ENCODE data around the gene SCFD2.
"Not testable (repeated sequence)": the region's sequence is repeated elsewhere in the genome, so short reads cannot be mapped to it uniquely, and the experiment has no call there.

Gene SCFD2

DNA sequence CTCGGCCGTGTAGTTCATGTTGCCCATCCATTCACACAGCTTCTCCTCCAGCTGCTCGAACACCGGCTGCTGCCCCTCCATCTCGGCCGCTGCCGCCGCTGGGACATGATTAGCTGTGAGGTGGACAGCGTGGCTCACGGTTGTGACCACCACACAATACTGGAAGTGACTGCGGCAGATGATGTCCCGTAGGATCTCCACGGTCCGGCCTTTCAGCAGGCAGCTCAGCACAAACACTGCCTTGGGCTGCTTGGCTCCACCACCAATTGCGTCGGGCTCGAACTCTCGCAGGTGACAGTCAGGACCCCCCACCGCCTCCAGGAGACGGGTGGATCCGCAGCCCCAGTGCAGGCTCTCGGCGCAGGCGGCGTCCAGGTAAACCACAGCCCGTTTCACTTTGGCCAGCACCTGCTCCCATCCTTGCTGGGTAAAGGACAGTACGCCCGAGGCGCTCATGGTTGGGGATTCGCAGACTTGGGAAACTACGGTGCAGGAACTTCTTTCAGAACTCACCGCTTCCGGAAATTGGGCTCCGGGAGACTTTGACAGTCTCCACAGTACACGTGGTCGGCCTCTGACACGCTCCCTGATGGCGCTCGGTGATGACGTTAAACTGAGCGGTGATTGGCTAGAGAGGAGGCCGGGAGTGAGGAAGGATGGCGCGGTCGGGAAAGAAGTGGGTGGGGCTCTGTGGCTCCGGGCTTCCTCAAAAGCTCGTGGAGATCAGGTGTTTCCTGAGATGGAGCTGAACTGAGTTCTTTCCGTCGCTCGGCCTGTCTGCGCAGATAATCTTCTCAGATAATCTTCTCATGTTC is at the start of gene SCFD2:
Gene SCFD2 (minus strand): TSS at position 576 of the 815 bp plus-strand sequence.
- DNase-seq (ENCODE audit: low read depth) = peak; percentile 97

- not testable (repeated sequence) for DNase-seq (ENCODE audit: low read depth)
These were observed 43.6 kb upstream of the SCFD2 start for GRCh38 chr4:53409479-53409878.

DNA sequence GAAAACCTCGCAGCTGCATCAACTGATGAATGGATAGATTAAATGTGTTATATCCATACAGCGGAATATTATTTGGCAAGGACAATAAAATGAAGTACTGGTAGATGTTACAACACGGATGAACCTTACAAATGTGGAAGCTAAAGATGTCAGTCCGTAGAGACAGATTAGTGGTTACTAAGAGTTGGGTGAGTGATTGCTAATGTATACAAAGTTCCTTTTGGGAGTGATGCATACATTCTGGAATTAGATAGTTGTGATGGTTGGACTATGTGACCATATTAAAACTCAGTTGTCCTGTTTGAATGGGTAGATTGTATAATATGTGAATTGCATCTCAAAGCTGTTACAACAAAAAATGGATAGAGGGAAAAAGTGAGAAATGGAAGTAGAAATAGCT is 14.4 kb upstream of the SCFD2 start:
- no peak for DNase-seq (ENCODE audit: low read depth)

DNA sequence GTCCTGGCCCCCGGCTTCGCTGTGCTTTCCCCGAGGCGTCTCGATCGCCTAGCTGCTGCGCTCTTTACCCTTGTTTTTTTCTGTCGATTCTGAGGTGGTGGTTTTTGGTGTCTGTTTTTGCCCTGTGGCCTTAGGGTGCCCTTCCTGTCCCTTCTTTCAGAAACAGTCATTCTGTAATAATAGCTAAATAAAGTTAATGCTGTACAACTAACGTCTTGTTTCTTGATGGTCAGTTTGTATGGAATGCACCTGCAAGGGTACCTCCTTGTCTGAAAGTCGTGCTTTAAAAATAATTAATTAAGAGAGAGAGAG is 12.3 kb upstream of the SCFD2 start:
- DNase-seq (ENCODE audit: low read depth) = no peak

- DNase-seq (ENCODE audit: low read depth) = peak; percentile 78
These were observed 11.7 kb upstream of the SCFD2 start, which contains the start of gene FIP1L1 for GRCh38 chr4:53377319-53378170. Gene FIP1L1 (plus strand): TSS chr4:53377641. CDS start chr4:53377839, 198 bp downstream.

DNA sequence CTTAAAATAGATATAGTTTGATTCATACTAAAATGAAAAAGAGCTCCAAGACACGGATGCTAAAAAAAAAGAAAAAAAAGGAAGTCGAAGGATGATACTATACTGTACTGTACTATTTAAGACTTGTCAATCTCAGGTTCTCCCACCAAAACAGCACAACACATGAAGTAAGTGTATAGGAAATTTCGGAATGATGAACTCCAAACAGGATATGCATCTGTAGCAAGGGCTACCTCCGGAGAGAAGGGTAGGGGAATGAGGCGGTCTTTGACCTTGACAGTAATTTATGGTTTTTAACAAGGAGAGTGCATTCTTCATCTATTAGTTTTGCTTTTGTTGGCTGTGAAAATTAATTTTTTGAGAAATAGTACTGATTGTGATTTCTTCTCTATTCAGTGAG is 11.0 kb upstream of the SCFD2 start:
- DNase-seq (ENCODE audit: low read depth) = no peak

DNA sequence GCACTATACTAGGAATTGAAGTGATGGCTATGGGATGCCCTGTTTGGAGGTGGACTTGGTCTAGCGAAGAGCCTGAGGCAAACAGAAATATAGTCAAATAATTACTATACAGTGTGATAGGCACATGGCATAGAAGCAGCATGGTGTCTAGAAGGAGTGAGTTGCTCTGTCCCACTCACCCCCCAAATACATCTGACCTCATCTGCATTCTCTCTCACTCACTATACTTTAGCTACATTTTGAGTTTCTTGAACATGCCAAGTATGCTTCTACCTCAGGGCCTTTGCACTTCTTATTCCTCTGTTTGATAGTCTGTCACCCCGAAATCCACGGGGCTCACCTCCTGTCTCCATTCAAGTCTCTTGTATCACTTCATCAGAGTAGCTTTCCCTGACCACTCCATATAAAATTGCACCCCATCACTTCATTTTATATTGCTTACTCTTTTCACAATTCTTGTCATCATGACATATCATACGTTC is 9.0 kb upstream of the SCFD2 start:
- no peak for DNase-seq (ENCODE audit: low read depth)

DNA sequence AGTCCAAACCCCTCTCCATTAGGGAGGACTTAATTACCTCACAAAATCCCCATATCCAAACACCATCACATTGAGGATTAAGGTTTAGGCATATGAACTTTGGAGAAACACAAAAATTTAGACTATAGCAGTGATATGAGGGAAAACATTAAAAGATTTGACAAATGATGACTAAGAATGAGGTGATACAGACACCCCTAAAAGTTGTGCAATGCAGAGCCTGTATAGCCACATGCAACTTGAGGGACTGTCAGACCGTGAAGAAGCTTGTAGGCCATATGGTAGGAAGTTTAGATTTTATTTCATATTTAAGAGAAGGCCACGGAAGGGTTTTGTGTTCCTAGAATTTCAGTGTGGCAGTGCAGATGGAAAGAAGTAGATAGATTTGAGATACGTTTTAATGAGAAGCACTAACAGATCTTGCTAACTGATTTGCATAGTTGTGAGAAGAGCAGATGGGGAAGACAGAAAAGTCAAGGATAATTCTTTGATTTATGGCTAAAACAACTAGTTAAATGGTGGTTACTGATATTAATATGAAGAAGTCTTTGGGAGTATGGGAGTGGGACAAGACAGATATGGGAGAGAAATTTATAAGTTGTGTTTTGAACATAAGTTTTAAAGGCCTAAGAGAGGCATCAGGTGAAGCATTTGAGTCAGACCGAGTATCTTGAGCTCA is 6.1 kb upstream of the SCFD2 start:
- no peak for DNase-seq (ENCODE audit: low read depth)

GRCh38 chr4:53371049-53371448 is 5.2 kb upstream of the SCFD2 start:
- no peak for DNase-seq (ENCODE audit: low read depth)

- no peak for DNase-seq (ENCODE audit: low read depth)
These were observed 1.9 kb upstream of the SCFD2 start for GRCh38 chr4:53367721-53368120.

- no peak for DNase-seq (ENCODE audit: low read depth)
These were observed 448 bp upstream of the SCFD2 start for GRCh38 chr4:53366301-53366716.

- DNase-seq (ENCODE audit: low read depth) = no peak
These were observed 758 bp downstream of the SCFD2 start for GRCh38 chr4:53365121-53365485.

GRCh38 chr4:53364624-53365023 is 1.2 kb downstream of the SCFD2 start:
- no peak for DNase-seq (ENCODE audit: low read depth)

DNA sequence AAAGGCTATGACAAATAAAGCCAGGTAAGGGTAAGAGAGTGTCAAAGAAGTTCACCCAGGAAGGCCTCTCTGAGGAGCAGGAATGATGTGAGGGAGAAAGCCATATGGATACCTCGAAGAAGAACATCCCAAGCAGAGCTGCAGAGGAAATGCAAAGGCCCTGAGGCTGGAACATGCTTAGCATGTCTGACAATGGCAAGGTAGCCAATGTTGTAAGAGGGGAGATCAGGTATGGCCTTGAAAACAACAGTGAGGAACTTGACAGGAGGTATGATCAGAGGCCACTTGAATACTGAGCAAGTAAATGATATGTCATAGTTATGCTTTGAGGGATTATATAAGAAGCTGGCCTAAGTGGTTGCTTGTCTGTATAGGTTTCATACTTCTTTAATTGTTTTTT is 3.8 kb downstream of the SCFD2 start:
- no peak for DNase-seq (ENCODE audit: low read depth)

DNA sequence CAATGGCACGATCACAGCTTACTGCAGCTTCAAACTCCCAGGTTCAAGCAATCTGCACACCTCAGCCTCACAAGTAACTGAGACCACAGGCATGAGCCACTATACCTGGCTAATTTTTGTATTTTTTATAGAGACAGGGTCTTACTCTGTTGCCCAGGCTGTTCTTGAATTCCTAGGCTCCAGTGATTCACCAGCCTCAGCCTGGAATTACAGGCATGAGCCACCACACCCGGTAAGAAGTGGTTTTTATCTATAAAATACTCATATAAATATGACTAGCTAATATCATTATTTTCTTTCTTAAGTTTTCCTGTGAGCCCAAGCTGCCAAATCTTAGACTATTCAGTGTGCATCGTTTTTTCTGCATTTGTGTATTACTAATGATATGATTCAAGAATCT is 4.4 kb downstream of the SCFD2 start:
- peak; percentile 24 for DNase-seq (ENCODE audit: low read depth)

- DNase-seq (ENCODE audit: low read depth) = no peak
These were observed 9.8 kb downstream of the SCFD2 start for GRCh38 chr4:53355930-53356521.

GRCh38 chr4:53354012-53354722 is 11.7 kb downstream of the SCFD2 start:
- no peak for DNase-seq (ENCODE audit: low read depth)

- no peak for DNase-seq (ENCODE audit: low read depth)
These were observed 16.8 kb downstream of the SCFD2 start for GRCh38 chr4:53349091-53349491.

DNA sequence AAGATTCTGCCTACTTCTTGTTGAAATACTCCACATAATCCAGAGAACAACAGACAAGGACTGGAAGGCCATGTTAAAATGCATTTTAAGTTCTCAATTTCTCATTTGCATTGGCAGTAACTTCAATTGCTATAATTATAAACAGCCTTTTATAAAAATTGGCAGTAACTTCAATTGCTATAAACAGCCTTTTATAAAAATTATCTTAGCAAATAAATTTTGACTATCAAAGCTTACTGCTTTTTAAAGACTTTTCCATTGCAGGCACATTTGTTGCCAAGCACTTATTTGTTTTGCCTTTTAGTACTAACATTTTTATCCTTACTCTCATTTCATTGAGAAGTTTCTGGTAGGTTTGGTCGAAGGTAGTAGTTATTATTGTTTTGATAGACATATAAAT is 17.8 kb downstream of the SCFD2 start:
- DNase-seq (ENCODE audit: low read depth) = no peak

DNA sequence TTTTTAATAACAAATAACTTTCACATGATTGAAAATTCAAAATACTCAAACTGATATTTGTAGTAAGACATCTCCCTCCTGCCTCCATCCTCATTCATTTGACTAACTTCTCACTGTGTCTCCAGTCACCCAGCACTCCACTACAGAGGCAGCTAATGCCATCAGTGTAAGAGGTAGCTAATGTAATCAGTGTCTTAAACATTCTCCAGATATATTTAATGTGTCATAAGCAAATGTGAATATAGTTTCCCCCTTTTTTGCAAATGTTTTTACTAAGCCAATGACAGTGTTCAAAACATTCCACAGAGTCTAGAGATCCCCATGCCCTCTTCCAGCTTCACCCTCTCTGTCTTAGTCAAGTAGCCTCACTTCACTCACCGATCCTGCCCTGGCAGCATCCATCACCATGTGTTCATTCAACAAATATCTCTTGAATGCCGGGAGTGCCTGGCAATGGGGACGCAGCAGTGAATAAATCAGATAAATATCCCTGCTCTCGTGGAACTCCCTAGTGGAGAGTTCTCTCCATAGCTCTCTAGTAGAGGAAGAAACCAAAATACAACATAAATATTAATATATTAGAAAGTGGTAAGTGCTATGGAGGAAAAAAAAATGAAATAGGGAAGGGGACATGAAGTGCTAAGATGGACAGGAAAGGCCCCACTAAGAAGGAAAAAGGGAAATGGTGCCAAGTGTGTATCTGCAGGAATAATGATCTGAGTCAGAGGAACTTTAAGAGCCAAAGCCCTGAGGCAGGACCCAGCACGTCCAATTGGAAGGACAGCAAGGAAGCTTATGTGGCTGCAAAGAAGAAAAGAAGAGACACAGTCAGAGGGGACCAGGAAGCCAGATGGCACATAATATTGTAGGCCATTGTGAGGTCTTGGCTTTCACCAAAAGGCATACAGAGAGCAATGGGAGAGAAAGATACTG is 18.7 kb downstream of the SCFD2 start:
- DNase-seq (ENCODE audit: low read depth) = peak; percentile 18
